Right hindlimb (tissue), 1 donor: ENCODE results near the gene FN1.
"Not testable (repeated sequence)": the region's sequence is repeated elsewhere in the genome, so short reads cannot be mapped to it uniquely, and the experiment has no call there.

Experiments
- DNase-seq: peaks from one replicate; pipeline ENCODE4 v3.0.0-alpha.2; 2018

Gene FN1

GRCh38 chr2:215332872-215333595, 102.8 kb downstream of the FN1 start:
- DNase-seq, result no peak

- no peak for DNase-seq
These were observed 107.8 kb downstream of the FN1 start for GRCh38 chr2:215328066-215328465.

GRCh38 chr2:215324811-215325210, 111.1 kb downstream of the FN1 start:
- no peak for DNase-seq

- DNase-seq, result no peak
These were observed 115.2 kb downstream of the FN1 start for GRCh38 chr2:215320679-215321078.

GRCh38 chr2:215320102-215320501, 115.8 kb downstream of the FN1 start:
- DNase-seq, result no peak

GRCh38 chr2:215319500-215319899, 116.4 kb downstream of the FN1 start:
- no peak for DNase-seq

GRCh38 chr2:215316336-215316735, 119.5 kb downstream of the FN1 start:
- no peak for DNase-seq

GRCh38 chr2:215315301-215315700, 120.6 kb downstream of the FN1 start:
- DNase-seq, result no peak

GRCh38 chr2:215314896-215315295, 121.0 kb downstream of the FN1 start:
- DNase-seq, result no peak

GRCh38 chr2:215313255-215313613, 122.6 kb downstream of the FN1 start:
- DNase-seq, result no peak

GRCh38 chr2:215311625-215312396, 124.1 kb downstream of the FN1 start, which contains the start of gene ATIC:
Gene ATIC (plus strand): TSS chr2:215312059. CDS start chr2:215312143, 84 bp downstream.
- peak; percentile 94 for DNase-seq

GRCh38 chr2:215311259-215311624, 124.6 kb downstream of the FN1 start:
- not testable (repeated sequence) for DNase-seq
